Activated naive CD4-positive, alpha-beta T cell treated with anti-CD3 and anti-CD28 coated beads, Interleukin-2, amount 50 U/mL, for 24 hours (primary cell): Measurements from ENCODE around the gene ARRB2.

Experiments
- H3K27ac Mint-ChIP-seq: one replicate; pipeline ENCODE4 v1.8.0; 2021; ENCODE audit warnings: mild to moderate bottlenecking, mixed read lengths
- H3K27me3 Mint-ChIP-seq: one replicate; pipeline ENCODE4 v1.8.0; 2021; ENCODE audit warnings: mixed read lengths
- H3K36me3 Mint-ChIP-seq: one replicate; pipeline ENCODE4 v1.8.0; 2021; ENCODE audit warnings: mixed read lengths
- H3K4me1 Mint-ChIP-seq: one replicate; pipeline ENCODE4 v1.8.0; 2021; ENCODE audit warnings: mixed read lengths
- H3K4me3 Mint-ChIP-seq: one replicate; pipeline ENCODE4 v1.8.0; 2021; ENCODE audit warnings: mild to moderate bottlenecking, mixed read lengths
- H3K9me3 Mint-ChIP-seq: one replicate; pipeline ENCODE4 v1.8.0; 2021; ENCODE audit warnings: mixed read lengths

The ARRB2 gene

GRCh38 chr17:4735876-4736651, 25.6 kb downstream of the ARRB2 start:
- H3K27me3 Mint-ChIP-seq = no peaks in the 10 kb centered on the region
- H3K9me3 Mint-ChIP-seq = no peaks in the 10 kb centered on the region
- no peak overlapping the region for H3K4me3 Mint-ChIP-seq
- H3K4me1 Mint-ChIP-seq = peaks cover 36% of the 10 kb centered on the region
- peaks cover 2% of the 10 kb centered on the region for H3K36me3 Mint-ChIP-seq
- H3K27ac Mint-ChIP-seq = no peak overlapping the region

GRCh38 chr17:4738136-4739121, 28.0 kb downstream of the ARRB2 start:
- Mint-ChIP-seq H3K4me1 (peaks cover 21% of the 10 kb centered on the region), H3K9me3 (no peaks in the 10 kb centered on the region), H3K27me3 (peaks cover 2% of the 10 kb centered on the region), H3K36me3 (no peaks in the 10 kb centered on the region), H3K4me3 (peak overlapping the region; percentile 84), H3K27ac (peak overlapping the region; percentile 35)

GRCh38 chr17:4739122-4740024, 28.9 kb downstream of the ARRB2 start, which contains the start of the genes CXCL16 and ZMYND15:
TSS of gene CXCL16 (minus strand) at chr17:4739928. CDS start at chr17:4739339, 589 bp downstream.
TSS of gene ZMYND15 (plus strand) at chr17:4739833. CDS start at chr17:4740549, 716 bp downstream.
- Mint-ChIP-seq H3K36me3 (no peaks in the 10 kb centered on the region), H3K27ac (peak within 1 kb of the TSS; percentile 60), H3K27me3 (peaks cover 2% of the 10 kb centered on the region), H3K9me3 (no peaks in the 10 kb centered on the region), H3K4me1 (peaks cover 20% of the 10 kb centered on the region), H3K4me3 (peak within 1 kb of the TSS; percentile 86)

- peaks cover 20% of the 10 kb centered on the region for H3K4me1 Mint-ChIP-seq
- no peaks in the 10 kb centered on the region for H3K9me3 Mint-ChIP-seq
- peak overlapping the region; percentile 60 for H3K27ac Mint-ChIP-seq
- peaks cover 2% of the 10 kb centered on the region for H3K27me3 Mint-ChIP-seq
- H3K36me3 Mint-ChIP-seq = no peaks in the 10 kb centered on the region
- H3K4me3 Mint-ChIP-seq = peak overlapping the region; percentile 86
These were observed 29.6 kb downstream of the ARRB2 start for GRCh38 chr17:4740025-4740351.

- peaks cover 20% of the 10 kb centered on the region for H3K4me1 Mint-ChIP-seq
- peaks cover 4% of the 10 kb centered on the region for H3K27me3 Mint-ChIP-seq
- H3K27ac Mint-ChIP-seq = peak overlapping the region; percentile 60
- peak overlapping the region; percentile 86 for H3K4me3 Mint-ChIP-seq
- no peaks in the 10 kb centered on the region for H3K9me3 Mint-ChIP-seq
- H3K36me3 Mint-ChIP-seq = no peaks in the 10 kb centered on the region
These were observed 30.2 kb downstream of the ARRB2 start for GRCh38 chr17:4740584-4740983.

- H3K4me3 Mint-ChIP-seq = no peak overlapping the region
- no peak overlapping the region for H3K27ac Mint-ChIP-seq
- no peaks in the 10 kb centered on the region for H3K36me3 Mint-ChIP-seq
- peaks cover 4% of the 10 kb centered on the region for H3K27me3 Mint-ChIP-seq
- H3K4me1 Mint-ChIP-seq = peaks cover 15% of the 10 kb centered on the region
- no peaks in the 10 kb centered on the region for H3K9me3 Mint-ChIP-seq
These were observed 31.1 kb downstream of the ARRB2 start for GRCh38 chr17:4741544-4741943.

- no peaks in the 10 kb centered on the region for H3K9me3 Mint-ChIP-seq
- H3K27ac Mint-ChIP-seq = no peak overlapping the region
- H3K4me1 Mint-ChIP-seq = peaks cover 15% of the 10 kb centered on the region
- peaks cover 4% of the 10 kb centered on the region for H3K27me3 Mint-ChIP-seq
- no peaks in the 10 kb centered on the region for H3K36me3 Mint-ChIP-seq
- H3K4me3 Mint-ChIP-seq = no peak overlapping the region
These were observed 31.7 kb downstream of the ARRB2 start for GRCh38 chr17:4742133-4742532.

- Mint-ChIP-seq H3K36me3 (no peaks in the 10 kb centered on the region), H3K27ac (no peak overlapping the region), H3K27me3 (peaks cover 4% of the 10 kb centered on the region), H3K9me3 (no peaks in the 10 kb centered on the region), H3K4me1 (peaks cover 16% of the 10 kb centered on the region), H3K4me3 (no peak overlapping the region)
These were observed 32.2 kb downstream of the ARRB2 start for GRCh38 chr17:4742629-4743028.

GRCh38 chr17:4743216-4743615, 32.8 kb downstream of the ARRB2 start:
- Mint-ChIP-seq H3K36me3 (no peaks in the 10 kb centered on the region), H3K27ac (no peak overlapping the region), H3K4me3 (no peak overlapping the region), H3K4me1 (peaks cover 20% of the 10 kb centered on the region), H3K27me3 (peaks cover 4% of the 10 kb centered on the region), H3K9me3 (no peaks in the 10 kb centered on the region)

- Mint-ChIP-seq H3K4me1 (peaks cover 20% of the 10 kb centered on the region), H3K27ac (no peak overlapping the region), H3K4me3 (no peak overlapping the region), H3K36me3 (no peaks in the 10 kb centered on the region), H3K9me3 (no peaks in the 10 kb centered on the region), H3K27me3 (peaks cover 4% of the 10 kb centered on the region)
These were observed 33.5 kb downstream of the ARRB2 start for GRCh38 chr17:4743898-4744297.

- H3K27me3 Mint-ChIP-seq = peaks cover 4% of the 10 kb centered on the region
- H3K27ac Mint-ChIP-seq = peak overlapping the region; percentile 41
- no peaks in the 10 kb centered on the region for H3K9me3 Mint-ChIP-seq
- no peak overlapping the region for H3K4me3 Mint-ChIP-seq
- H3K36me3 Mint-ChIP-seq = no peaks in the 10 kb centered on the region
- H3K4me1 Mint-ChIP-seq = peaks cover 17% of the 10 kb centered on the region
These were observed 34.9 kb downstream of the ARRB2 start for GRCh38 chr17:4744999-4745969.

- peak overlapping the region; percentile 9 for H3K27ac Mint-ChIP-seq
- H3K4me1 Mint-ChIP-seq = peaks cover 15% of the 10 kb centered on the region
- H3K9me3 Mint-ChIP-seq = no peaks in the 10 kb centered on the region
- no peaks in the 10 kb centered on the region for H3K36me3 Mint-ChIP-seq
- peak overlapping the region; percentile 51 for H3K4me3 Mint-ChIP-seq
- H3K27me3 Mint-ChIP-seq = peaks cover 2% of the 10 kb centered on the region
These were observed 37.4 kb downstream of the ARRB2 start for GRCh38 chr17:4747847-4748246.

- Mint-ChIP-seq H3K36me3 (no peaks in the 10 kb centered on the region), H3K4me3 (peak overlapping the region; percentile 1), H3K27ac (no peak overlapping the region), H3K4me1 (peaks cover 15% of the 10 kb centered on the region), H3K9me3 (no peaks in the 10 kb centered on the region), H3K27me3 (peaks cover 3% of the 10 kb centered on the region)
These were observed 38.3 kb downstream of the ARRB2 start for GRCh38 chr17:4748686-4749085.

- H3K4me1 Mint-ChIP-seq = peaks cover 15% of the 10 kb centered on the region
- H3K36me3 Mint-ChIP-seq = no peaks in the 10 kb centered on the region
- H3K4me3 Mint-ChIP-seq = no peak overlapping the region
- H3K9me3 Mint-ChIP-seq = no peaks in the 10 kb centered on the region
- H3K27ac Mint-ChIP-seq = no peak overlapping the region
- peaks cover 3% of the 10 kb centered on the region for H3K27me3 Mint-ChIP-seq
These were observed 40.2 kb downstream of the ARRB2 start for GRCh38 chr17:4750606-4751005.
